Parathyroid adenoma (tissue), 2 donors: ENCODE data around the gene PXN.

Experiments used
- H2AFZ ChIP-seq: fragments of 300-600 bp; sonication (generic); one replicate; pipeline ENCODE4 v1.7.0; 2017; ENCODE audit warnings: antibody characterized with exemption, mild to moderate bottlenecking
- H3K27ac ChIP-seq: fragments of 300-600 bp; sonication (generic); one replicate; pipeline ENCODE4 v1.7.0; 2017
- H3K27me3 ChIP-seq: fragments of 300-600 bp; sonication (generic); one replicate; pipeline ENCODE4 v1.7.0; 2017; ENCODE audit warnings: low read length; ENCODE audit not compliant: control insufficient read depth, insufficient read depth
- H3K36me3 ChIP-seq: fragments of 300-600 bp; sonication (generic); one replicate; pipeline ENCODE4 v1.7.0; 2017; ENCODE audit warnings: low read length; ENCODE audit not compliant: control insufficient read depth, insufficient read depth
- H3K4me1 ChIP-seq: fragments of 300-600 bp; sonication (generic); one replicate; pipeline ENCODE4 v1.7.0; 2017; ENCODE audit warnings: control low read depth
- H3K4me2 ChIP-seq: fragments of 300-600 bp; sonication (generic); one replicate; pipeline ENCODE4 v1.7.0; 2017; ENCODE audit warnings: low read length
- H3K4me3 ChIP-seq: fragments of 300-600 bp; sonication (generic); one replicate; pipeline ENCODE4 v1.7.0; 2017; ENCODE audit warnings: low read depth, low read length
- H3K79me2 ChIP-seq: fragments of 300-600 bp; sonication (generic); one replicate; pipeline ENCODE4 v1.7.0; 2017; ENCODE audit warnings: control low read depth
- H3K9ac ChIP-seq: fragments of 300-600 bp; sonication (generic); one replicate; pipeline ENCODE4 v1.7.0; 2017; ENCODE audit warnings: mild to moderate bottlenecking
- H3K9me3 ChIP-seq: fragments of 300-600 bp; sonication (generic); one replicate; pipeline ENCODE4 v1.7.0; 2017; ENCODE audit warnings: low read length; ENCODE audit not compliant: control insufficient read depth
- TF ChIP-seq, protein P1 (sequence below): fragments of 300-600 bp; sonication (generic); IDR thresholded peaks from one replicate; pipeline ENCODE4 v1.7.0; 2017; ENCODE audit warnings: antibody characterized with exemption, mild to moderate bottlenecking
- donor health status: primary hyperparathyroidism.

The PXN gene

GRCh38 chr12:120180975-120181374 lies 84.6 kb downstream of the PXN start:
- no peaks in the 10 kb centered on the region for H3K27me3 ChIP-seq
- peaks cover 18% of the 10 kb centered on the region for H3K79me2 ChIP-seq
- no peak overlapping the region for H2AFZ ChIP-seq
- no peak overlapping the region for H3K4me3 ChIP-seq
- TF ChIP-seq, protein P1, sequence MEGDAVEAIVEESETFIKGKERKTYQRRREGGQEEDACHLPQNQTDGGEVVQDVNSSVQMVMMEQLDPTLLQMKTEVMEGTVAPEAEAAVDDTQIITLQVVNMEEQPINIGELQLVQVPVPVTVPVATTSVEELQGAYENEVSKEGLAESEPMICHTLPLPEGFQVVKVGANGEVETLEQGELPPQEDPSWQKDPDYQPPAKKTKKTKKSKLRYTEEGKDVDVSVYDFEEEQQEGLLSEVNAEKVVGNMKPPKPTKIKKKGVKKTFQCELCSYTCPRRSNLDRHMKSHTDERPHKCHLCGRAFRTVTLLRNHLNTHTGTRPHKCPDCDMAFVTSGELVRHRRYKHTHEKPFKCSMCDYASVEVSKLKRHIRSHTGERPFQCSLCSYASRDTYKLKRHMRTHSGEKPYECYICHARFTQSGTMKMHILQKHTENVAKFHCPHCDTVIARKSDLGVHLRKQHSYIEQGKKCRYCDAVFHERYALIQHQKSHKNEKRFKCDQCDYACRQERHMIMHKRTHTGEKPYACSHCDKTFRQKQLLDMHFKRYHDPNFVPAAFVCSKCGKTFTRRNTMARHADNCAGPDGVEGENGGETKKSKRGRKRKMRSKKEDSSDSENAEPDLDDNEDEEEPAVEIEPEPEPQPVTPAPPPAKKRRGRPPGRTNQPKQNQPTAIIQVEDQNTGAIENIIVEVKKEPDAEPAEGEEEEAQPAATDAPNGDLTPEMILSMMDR: no peak
- no peaks in the 10 kb centered on the region for H3K9me3 ChIP-seq
- peaks cover 12% of the 10 kb centered on the region for H3K4me1 ChIP-seq
- no peak overlapping the region for H3K27ac ChIP-seq
- H3K36me3 ChIP-seq: no peaks in the 10 kb centered on the region
- H3K9ac ChIP-seq: no peak overlapping the region
- H3K4me2 ChIP-seq: no peak overlapping the region

GRCh38 chr12:120175537-120175936 lies 90.0 kb downstream of the PXN start:
- Histone ChIP-seq H3K4me3 (no peak overlapping the region), H3K27ac (no peak overlapping the region), H3K9ac (no peak overlapping the region), H2AFZ (no peak overlapping the region), H3K9me3 (no peaks in the 10 kb centered on the region), H3K36me3 (no peaks in the 10 kb centered on the region), H3K27me3 (no peaks in the 10 kb centered on the region), H3K79me2 (peaks cover 14% of the 10 kb centered on the region), H3K4me2 (no peak overlapping the region), H3K4me1 (no peaks in the 10 kb centered on the region)
- TF ChIP-seq, protein P1: no peak

DNA sequence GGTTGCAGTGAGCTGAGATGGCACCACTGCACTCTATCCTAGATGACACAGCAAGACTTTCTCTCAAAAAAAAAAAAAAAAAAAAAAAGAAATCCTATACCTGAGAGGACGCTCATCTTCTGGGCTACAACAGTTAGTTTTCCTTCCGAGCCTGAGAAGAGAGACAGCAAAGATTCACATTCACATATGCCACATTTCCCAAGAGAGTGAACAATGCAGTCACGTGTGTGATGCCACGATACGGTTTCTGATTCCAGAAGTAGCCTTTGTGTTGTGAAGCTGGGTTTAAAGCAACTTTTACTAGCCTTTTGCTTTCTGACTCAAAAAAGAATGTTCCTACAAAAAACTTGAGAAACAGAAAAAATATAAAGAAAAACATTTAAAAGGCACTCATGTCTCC lies 90.5 kb downstream of the PXN start:
- no peak overlapping the region for H3K4me2 ChIP-seq
- no peak overlapping the region for H2AFZ ChIP-seq
- no peak overlapping the region for H3K27ac ChIP-seq
- H3K9me3 ChIP-seq: no peaks in the 10 kb centered on the region
- H3K4me3 ChIP-seq: no peak overlapping the region
- no peaks in the 10 kb centered on the region for H3K27me3 ChIP-seq
- H3K4me1 ChIP-seq: no peaks in the 10 kb centered on the region
- no peak overlapping the region for H3K9ac ChIP-seq
- H3K79me2 ChIP-seq: peaks cover 11% of the 10 kb centered on the region
- no peaks in the 10 kb centered on the region for H3K36me3 ChIP-seq
- TF ChIP-seq, protein P1: no peak

- no peaks in the 10 kb centered on the region for H3K27me3 ChIP-seq
- H3K9me3 ChIP-seq: no peaks in the 10 kb centered on the region
- no peak overlapping the region for H2AFZ ChIP-seq
- no peak overlapping the region for H3K4me3 ChIP-seq
- TF ChIP-seq, protein P1: no peak
- H3K4me1 ChIP-seq: no peaks in the 10 kb centered on the region
- H3K27ac ChIP-seq: no peak overlapping the region
- H3K79me2 ChIP-seq: peaks cover under 1% of the 10 kb centered on the region
- H3K36me3 ChIP-seq: no peaks in the 10 kb centered on the region
- H3K9ac ChIP-seq: no peak overlapping the region
- no peak overlapping the region for H3K4me2 ChIP-seq
Observed at GRCh38 chr12:120172053-120172452, 93.5 kb downstream of the PXN start.

GRCh38 chr12:120170631-120171030 lies 94.9 kb downstream of the PXN start:
- TF ChIP-seq, protein P1: no peak
- Histone ChIP-seq H3K4me1 (no peaks in the 10 kb centered on the region), H2AFZ (no peak overlapping the region), H3K9me3 (no peaks in the 10 kb centered on the region), H3K4me2 (no peak overlapping the region), H3K9ac (no peak overlapping the region), H3K27ac (no peak overlapping the region), H3K27me3 (no peaks in the 10 kb centered on the region), H3K36me3 (no peaks in the 10 kb centered on the region), H3K4me3 (no peak overlapping the region), H3K79me2 (no peaks in the 10 kb centered on the region)
